ENCODE measurements around the gene TMEM184C. TPM values are rescaled to one million over a fixed set of nuclear protein-coding genes. Genes with fewer than 3 reads are reported as not detected.

Gene TMEM184C
- total and polyA plus RNA-seq, 2 of the 8 experiments (the other 6 are each of a cell fraction or from before 2014, with no cell fraction given), result 11.1 to 42.4 TPM

DNA sequence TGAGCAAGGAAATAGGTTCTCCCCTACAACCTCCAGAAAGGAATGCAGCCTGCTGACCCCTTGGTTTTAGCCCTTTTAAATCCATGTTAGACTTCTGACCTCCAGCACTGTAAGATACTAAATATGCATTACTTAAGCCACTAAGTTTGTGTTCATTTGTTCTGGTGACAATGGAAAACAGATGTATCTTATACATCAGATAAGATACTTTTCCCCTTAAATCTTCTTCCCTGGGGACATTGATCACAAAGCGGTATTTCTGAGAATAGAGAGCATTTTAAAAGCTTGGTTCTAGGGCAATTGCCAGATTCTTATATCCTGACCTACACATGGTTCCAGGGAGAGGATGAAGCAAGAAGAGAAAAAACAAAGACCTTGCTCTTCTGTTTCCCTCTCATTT lies 6.5 kb upstream of the TMEM184C start:
- CTCF ChIA-PET (ENCODE audit: partially characterized antibody), result interaction anchor here (0.6 kb wide), 2 partner anchors 13 to 258 kb away, joined by 4 read pairs; no protein-coding TSS in a partner anchor
- FAIRE-seq, result no peak
- no peak overlapping the region for H3K4ac ChIP-seq (replicated peaks; ENCODE audit: insufficient read length, low read depth, low read length)

More for the DNA sequence above, 6.5 kb upstream of the TMEM184C start:
- no peaks in the 10 kb centered on the region for H3K36me3 ChIP-seq (ENCODE audit: control insufficient read depth in 2 of 4, insufficient read depth in 4 of 4, low read length in 3 of 4)
- no peak overlapping the region for H2BK12ac ChIP-seq (ENCODE audit: low read depth, low read length)
- no peak overlapping the region for H3K14ac ChIP-seq (ENCODE audit: insufficient read length)
- H4K8ac ChIP-seq (ENCODE audit: extremely low read depth, insufficient read depth, low read length), result no peak overlapping the region
- no peak overlapping the region for H4K5ac ChIP-seq (ENCODE audit: insufficient read length, low read depth, low read length)
- no peaks in the 10 kb centered on the region for H3K9me3 ChIP-seq (ENCODE audit: insufficient read depth in 2 of 2, low read depth in 1 of 2, low read length in 1 of 2)
- H3K79me2 ChIP-seq (ENCODE audit: control insufficient read depth in 1 of 2, insufficient read depth in 2 of 2, low read length in 2 of 2), result no peaks in the 10 kb centered on the region
- H3K4me3 ChIP-seq (ENCODE audit: extremely low read depth in 1 of 4, insufficient read depth in 2 of 4, low read depth in 3 of 4, low read length in 4 of 4), result no peak overlapping the region
- H3K56ac ChIP-seq (replicated peaks; ENCODE audit: insufficient read length, low read depth, low read length), result no peak overlapping the region
- H3K79me1 ChIP-seq (ENCODE audit: low read depth, low read length), result no peaks in the 10 kb centered on the region
- H3K4me1 ChIP-seq (replicated peaks in 1 of 4; ENCODE audit: control insufficient read depth in 3 of 4, insufficient read depth in 4 of 4, low read length in 3 of 4), result no peaks in the 10 kb centered on the region
- no peak overlapping the region for H2AK5ac ChIP-seq (ENCODE audit: low read depth, low read length)
- H3K9ac ChIP-seq (replicated peaks in 1 of 4; ENCODE audit: extremely low read depth in 1 of 4, low read depth in 3 of 4, low read length in 3 of 4), result no peak overlapping the region
- no peak overlapping the region for H2BK20ac ChIP-seq (ENCODE audit: low read length)
- TF ChIP-seq JUND (IDR thresholded peaks at IDR 0.05; ENCODE audit: low read length) (no peak), SP4 (IDR thresholded peaks at IDR 0.05; ENCODE audit: low read length) (no peak), SRF (IDR thresholded peaks at IDR 0.05; ENCODE audit: low read depth, low read length) (no peak), SUZ12 (IDR thresholded peaks at IDR 0.05; ENCODE audit: low read length) (no peak), POLR2A (IDR thresholded peaks at IDR 0.05; ENCODE audit: control extremely low read depth in 1 of 2, low read depth in 2 of 2, low read length in 2 of 2) (no peak), POLR2AphosphoS5 (IDR thresholded peaks at IDR 0.05; ENCODE audit: low read depth, low read length) (no peak), EGR1 (IDR thresholded peaks at IDR 0.05; ENCODE audit: borderline replicate concordance, low read depth, low read length) (no peak), SAP30 (IDR thresholded peaks at IDR 0.05; ENCODE audit: insufficient read depth, insufficient replicate concordance, low read length) (no peak), BRCA1 (IDR thresholded peaks at IDR 0.05; ENCODE audit: low read depth, low read length) (no peak), JUN (IDR thresholded peaks at IDR 0.05; ENCODE audit: low read depth, low read length) (no peak), CTBP2 (IDR thresholded peaks at IDR 0.05; ENCODE audit: borderline replicate concordance, insufficient read depth, insufficient read length, low read length) (no peak), GABPA (IDR thresholded peaks at IDR 0.05; ENCODE audit: borderline replicate concordance, insufficient read depth, low read length) (no peak), KDM5A (IDR thresholded peaks at IDR 0.05; ENCODE audit: low read length) (no peak), TBP (IDR thresholded peaks at IDR 0.05; ENCODE audit: low read depth, low read length) (no peak), TAF1 (IDR thresholded peaks at IDR 0.05; ENCODE audit: low read depth, low read length) (no peak)
- no peak overlapping the region for H3K27ac ChIP-seq (ENCODE audit: low read depth, low read length)
- no peak overlapping the region for H3K23ac ChIP-seq (ENCODE audit: insufficient read length)
- 100% methylated on average over 1 of the region's 1 CpG; no CpG with 5 or more reads in 1 of the 2 experiments for WGBS, 2 experiments (ENCODE audit: extremely low coverage in 1 of 2, insufficient coverage in 1 of 2, insufficient read length in 1 of 2, insufficient replicate concordance in 2 of 2, low coverage in 1 of 2, low lambda C conversion rate in 2 of 2, missing lambda C conversion rate in 1 of 2)
- H4K91ac ChIP-seq (replicated peaks; ENCODE audit: insufficient read length, low read length), result no peak overlapping the region
- no peak overlapping the region for H3K18ac ChIP-seq (ENCODE audit: extremely low read depth, low read length)
- no peak overlapping the region for H2BK15ac ChIP-seq (ENCODE audit: low read length)
- H2AFZ ChIP-seq (ENCODE audit: low read length), result no peak overlapping the region
- H2BK5ac ChIP-seq (ENCODE audit: low read depth, low read length), result no peak overlapping the region
- no peak overlapping the region for H3K4me2 ChIP-seq (ENCODE audit: insufficient read depth in 1 of 2, low read depth in 2 of 2, low read length in 2 of 2)
- POLR2A ChIA-PET (ENCODE audit: partially characterized antibody), result no interaction called here
- no peaks in the 10 kb centered on the region for H3K27me3 ChIP-seq (replicated peaks in 1 of 4; ENCODE audit: control insufficient read depth in 3 of 4, extremely low read depth in 1 of 4, insufficient read depth in 3 of 4, low read length in 3 of 4)
- no peak for DNase-seq (ENCODE audit: low read depth in 1 of 2, low spot score in 2 of 2)
- H2BK120ac ChIP-seq (replicated peaks; ENCODE audit: low read depth, low read length), result no peak overlapping the region
- no peaks in the 10 kb centered on the region for H3K23me2 ChIP-seq (ENCODE audit: low read depth, low read length)
- H4K20me1 ChIP-seq (replicated peaks in 1 of 2; ENCODE audit: control insufficient read depth in 1 of 2, insufficient read depth in 2 of 2, low read length in 2 of 2), result no peaks in the 10 kb centered on the region

Measured in H1 (cell line).